NB4 (cell line): ENCODE measurements around the gene CDH7.

Source experiments
- CTCF ChIP-seq: IDR thresholded peaks from one replicate; pipeline ENCODE4 v1.5.1; 2012; ENCODE audit warnings: low read depth, low read length
- MAX ChIP-seq: IDR thresholded peaks from 2 replicates; pipeline ENCODE4 v1.6.1; 2011; ENCODE audit warnings: low read depth, low read length
- POLR2A ChIP-seq: IDR thresholded peaks from 2 replicates; pipeline ENCODE4 v1.6.1; 2011; ENCODE audit warnings: mild to moderate bottlenecking; ENCODE audit not compliant: insufficient read length; ENCODE audit errors: extremely low read depth

GRCh38 chr18:65846107-65846506, 95.3 kb downstream of the CDH7 start:
- TF ChIP-seq CTCF (no peak), POLR2A (no peak), MAX (no peak)
